Measurements from ENCODE around the gene TAPBPL. TPM values are rescaled to one million over a fixed set of nuclear protein-coding genes. Genes with fewer than 3 reads are reported as not detected.
A peak's percentile ranks its signal among the peaks of the same experiment; 100 is the strongest.
"Not testable (repeated sequence)": the region's sequence is repeated elsewhere in the genome, so short reads cannot be mapped to it uniquely, and the experiment has no call there.

Gene TAPBPL
- total and polyA plus RNA-seq, 2 donors from 2014 or later, result 34.5 to 44.7 TPM

DNA sequence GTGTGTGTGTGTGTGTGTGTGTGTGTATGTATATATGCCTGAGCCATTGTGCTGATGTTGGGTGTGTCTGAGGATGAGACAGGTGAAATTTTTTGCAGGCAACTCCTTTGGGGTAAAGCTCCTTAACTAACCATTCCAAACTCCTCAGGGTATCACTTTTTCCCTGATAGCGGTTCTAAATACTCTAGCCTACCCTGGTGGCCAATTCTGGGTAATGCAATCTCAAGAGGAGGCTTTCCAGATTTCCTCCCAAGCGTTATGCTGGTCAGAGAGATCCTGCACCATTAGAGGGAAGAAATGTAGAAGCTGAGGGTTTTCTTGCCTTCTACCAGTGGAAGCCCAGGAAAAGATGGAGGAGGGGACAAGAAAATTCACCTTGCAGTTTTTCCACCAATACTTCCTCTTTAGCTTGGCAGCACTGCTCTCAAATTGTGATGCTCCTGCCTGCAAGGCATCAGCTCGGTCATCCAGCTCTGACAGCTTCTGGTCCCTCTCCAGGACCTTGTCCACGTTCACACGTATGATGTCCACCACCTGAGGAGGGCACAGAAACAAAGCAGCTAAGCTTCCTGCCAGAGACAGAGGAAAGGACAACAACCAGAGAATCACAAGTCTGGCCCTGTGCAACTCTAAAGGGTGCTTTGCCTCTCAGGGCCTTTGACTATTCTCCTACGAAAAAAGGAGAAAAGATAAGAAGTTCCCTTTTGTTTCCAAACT is 13.8 kb downstream of the TAPBPL start:
- H3K9me3 ChIP-seq (ENCODE audit: control insufficient read depth in 2 of 3, insufficient read depth in 1 of 3, low read length in 3 of 3), result no peaks in the 10 kb centered on the region
- no peak for FAIRE-seq
- H3K27me3 ChIP-seq (ENCODE audit: control insufficient read depth, insufficient read depth, low read length), result no peaks in the 10 kb centered on the region
- DNase-seq, result peak in 4 of 5 donors; percentile 63 to 86 (median 77)
- H3K9ac ChIP-seq (ENCODE audit: low read length in 3 of 3), result no peak overlapping the region
- no peak overlapping the region for H3K27ac ChIP-seq (ENCODE audit: low read depth in 2 of 2, low read length in 2 of 2)
- no peak overlapping the region for H3K4me3 ChIP-seq (ENCODE audit: low read length in 3 of 3)
- intact Hi-C loops (cut with DNase I), result loop anchor here (10.0 kb wide), 1 partner anchor 51 kb away; no protein-coding TSS in a partner anchor
- peaks cover 2 to 33% (median 9%) of the 10 kb centered on the region in 3 donors for H3K36me3 ChIP-seq (ENCODE audit: control insufficient read depth in 2 of 3, insufficient read depth in 3 of 3, low read length in 3 of 3)
- TF ChIP-seq, protein P1, sequence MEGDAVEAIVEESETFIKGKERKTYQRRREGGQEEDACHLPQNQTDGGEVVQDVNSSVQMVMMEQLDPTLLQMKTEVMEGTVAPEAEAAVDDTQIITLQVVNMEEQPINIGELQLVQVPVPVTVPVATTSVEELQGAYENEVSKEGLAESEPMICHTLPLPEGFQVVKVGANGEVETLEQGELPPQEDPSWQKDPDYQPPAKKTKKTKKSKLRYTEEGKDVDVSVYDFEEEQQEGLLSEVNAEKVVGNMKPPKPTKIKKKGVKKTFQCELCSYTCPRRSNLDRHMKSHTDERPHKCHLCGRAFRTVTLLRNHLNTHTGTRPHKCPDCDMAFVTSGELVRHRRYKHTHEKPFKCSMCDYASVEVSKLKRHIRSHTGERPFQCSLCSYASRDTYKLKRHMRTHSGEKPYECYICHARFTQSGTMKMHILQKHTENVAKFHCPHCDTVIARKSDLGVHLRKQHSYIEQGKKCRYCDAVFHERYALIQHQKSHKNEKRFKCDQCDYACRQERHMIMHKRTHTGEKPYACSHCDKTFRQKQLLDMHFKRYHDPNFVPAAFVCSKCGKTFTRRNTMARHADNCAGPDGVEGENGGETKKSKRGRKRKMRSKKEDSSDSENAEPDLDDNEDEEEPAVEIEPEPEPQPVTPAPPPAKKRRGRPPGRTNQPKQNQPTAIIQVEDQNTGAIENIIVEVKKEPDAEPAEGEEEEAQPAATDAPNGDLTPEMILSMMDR (IDR thresholded peaks at IDR 0.05; ENCODE audit: borderline replicate concordance, extremely low read depth, insufficient read depth), result peak; percentile 91
- peaks cover 3 to 12% (median 4%) of the 10 kb centered on the region in 3 donors for H3K4me1 ChIP-seq (ENCODE audit: control insufficient read depth in 2 of 3, insufficient read depth in 2 of 3, low read depth in 1 of 3, low read length in 3 of 3)

DNA sequence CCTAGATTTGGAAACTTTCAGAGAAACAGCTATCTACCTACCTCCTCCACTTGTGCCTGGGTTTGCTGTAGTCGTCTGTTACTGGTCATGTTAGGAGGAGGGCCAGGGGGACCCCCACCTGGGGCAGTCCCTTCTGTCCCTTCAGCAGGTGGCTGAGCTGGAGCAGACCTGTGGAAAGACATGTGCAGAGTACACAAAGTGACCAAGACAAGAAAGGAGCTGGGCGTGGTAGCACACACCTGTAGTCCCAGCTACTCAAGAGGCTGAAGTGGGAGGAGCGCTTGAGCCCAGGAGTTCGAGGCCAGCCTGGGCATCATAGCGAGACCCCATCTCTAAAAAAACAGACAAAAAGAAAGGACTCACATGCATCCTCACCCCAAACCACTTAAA is 14.3 kb downstream of the TAPBPL start:
- intact Hi-C loops (cut with DNase I), result loop anchor here (10.0 kb wide), 1 partner anchor 51 kb away; no protein-coding TSS in a partner anchor
- Histone ChIP-seq H3K9ac (ENCODE audit: low read length in 3 of 3) (no peak overlapping the region), H3K27ac (ENCODE audit: low read depth in 2 of 2, low read length in 2 of 2) (no peak overlapping the region), H3K36me3 (ENCODE audit: control insufficient read depth in 2 of 3, insufficient read depth in 3 of 3, low read length in 3 of 3) (peaks cover 2 to 29% (median 5%) of the 10 kb centered on the region in 3 donors), H3K9me3 (ENCODE audit: control insufficient read depth in 2 of 3, insufficient read depth in 1 of 3, low read length in 3 of 3) (no peaks in the 10 kb centered on the region), H3K27me3 (ENCODE audit: control insufficient read depth, insufficient read depth, low read length) (no peaks in the 10 kb centered on the region), H3K4me1 (ENCODE audit: control insufficient read depth in 2 of 3, insufficient read depth in 2 of 3, low read depth in 1 of 3, low read length in 3 of 3) (peaks cover 3 to 13% (median 4%) of the 10 kb centered on the region in 3 donors), H3K4me3 (ENCODE audit: low read length in 3 of 3) (no peak overlapping the region)
- FAIRE-seq (no peak), DNase-seq (no peak)
- TF ChIP-seq, protein P1 (IDR thresholded peaks at IDR 0.05; ENCODE audit: borderline replicate concordance, extremely low read depth, insufficient read depth), result no peak

DNA sequence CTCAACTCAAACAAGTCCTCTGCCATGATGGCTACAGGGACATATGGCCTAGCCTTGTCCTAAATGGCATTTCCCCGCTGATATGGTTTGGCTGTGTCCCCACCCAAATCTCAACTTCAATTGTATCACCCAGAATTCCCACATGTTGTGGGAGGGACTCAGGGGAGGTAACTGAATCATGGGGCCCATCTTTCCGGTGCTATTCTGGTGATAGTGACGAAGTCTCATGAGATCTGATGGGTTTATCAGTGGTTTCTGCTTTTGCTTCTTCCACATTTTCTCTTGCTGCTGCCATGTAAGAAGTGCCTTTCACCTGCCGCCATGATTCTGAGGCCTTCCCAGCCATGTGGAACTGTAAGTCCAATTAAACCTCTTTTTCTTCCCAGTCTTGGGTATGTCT is 14.9 kb downstream of the TAPBPL start:
- H3K36me3 ChIP-seq (ENCODE audit: control insufficient read depth in 2 of 3, insufficient read depth in 3 of 3, low read length in 3 of 3), result peaks cover 2 to 23% (median 3%) of the 10 kb centered on the region in 3 donors
- H3K4me1 ChIP-seq (ENCODE audit: control insufficient read depth in 2 of 3, insufficient read depth in 2 of 3, low read depth in 1 of 3, low read length in 3 of 3), result peaks cover 3 to 14% (median 4%) of the 10 kb centered on the region in 3 donors
- not testable (repeated sequence) for H3K9me3 ChIP-seq (ENCODE audit: control insufficient read depth in 2 of 3, insufficient read depth in 1 of 3, low read length in 3 of 3); H3K9ac ChIP-seq (ENCODE audit: low read length in 3 of 3); FAIRE-seq; H3K27ac ChIP-seq (ENCODE audit: low read depth in 2 of 2, low read length in 2 of 2); H3K27me3 ChIP-seq (ENCODE audit: control insufficient read depth, insufficient read depth, low read length); H3K4me3 ChIP-seq (ENCODE audit: low read length in 3 of 3); DNase-seq
- intact Hi-C loops (cut with DNase I), result loop anchor here (10.0 kb wide), 1 partner anchor 52 kb away; no protein-coding TSS in a partner anchor

DNA sequence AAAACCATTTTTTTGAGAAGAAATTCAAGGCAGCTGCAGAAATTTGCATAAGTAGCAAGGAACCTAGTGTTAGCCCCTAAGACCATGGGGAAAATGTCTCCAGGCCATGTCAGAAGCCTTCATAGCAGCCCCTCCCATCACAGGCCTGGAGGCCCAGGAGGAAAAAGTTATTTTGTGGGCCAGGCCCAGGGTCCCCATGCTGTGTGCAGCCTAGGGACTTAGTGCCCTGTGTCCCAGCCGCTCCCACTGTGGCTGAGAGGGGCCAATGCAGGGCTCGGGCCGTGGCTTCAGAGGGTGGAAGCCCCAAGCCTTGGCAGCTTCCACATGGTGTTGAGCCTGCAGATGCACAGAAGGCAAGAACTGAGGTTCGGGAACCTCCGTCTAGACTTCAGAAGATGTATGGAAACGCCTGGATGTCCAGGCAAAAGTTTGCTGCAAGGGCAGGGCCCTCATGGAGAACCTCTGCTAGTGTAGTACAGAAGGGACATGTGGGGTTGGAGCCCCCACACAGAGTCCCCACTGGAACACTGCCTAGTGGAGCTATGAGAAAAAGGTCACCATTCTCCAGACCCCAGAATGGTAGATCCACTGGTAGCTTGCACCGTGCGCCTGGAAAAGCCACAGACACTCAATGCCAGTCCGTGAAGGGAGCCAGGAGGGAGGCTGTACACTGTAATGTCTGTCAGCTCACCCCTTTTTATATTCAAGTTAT is 15.9 kb downstream of the TAPBPL start:
- not testable (repeated sequence) for H3K27ac ChIP-seq (ENCODE audit: low read depth in 2 of 2, low read length in 2 of 2); FAIRE-seq; DNase-seq; H3K9me3 ChIP-seq (ENCODE audit: control insufficient read depth in 2 of 3, insufficient read depth in 1 of 3, low read length in 3 of 3); H3K4me3 ChIP-seq (ENCODE audit: low read length in 3 of 3); H3K9ac ChIP-seq (ENCODE audit: low read length in 3 of 3); H3K27me3 ChIP-seq (ENCODE audit: control insufficient read depth, insufficient read depth, low read length)
- H3K36me3 ChIP-seq (ENCODE audit: control insufficient read depth in 2 of 3, insufficient read depth in 3 of 3, low read length in 3 of 3), result peaks cover 0 to 15% (median 2%) of the 10 kb centered on the region in 3 donors
- H3K4me1 ChIP-seq (ENCODE audit: control insufficient read depth in 2 of 3, insufficient read depth in 2 of 3, low read depth in 1 of 3, low read length in 3 of 3), result peaks cover 3 to 12% (median 4%) of the 10 kb centered on the region in 3 donors
- intact Hi-C loops (cut with DNase I), result loop anchor here (10.0 kb wide), 1 partner anchor 53 kb away; no protein-coding TSS in a partner anchor
